IMR-90 (cell line): Measurements from ENCODE around the gene YTHDF2. TPM values are rescaled to one million over a fixed set of nuclear protein-coding genes. Genes with fewer than 3 reads are reported as not detected.

ENCODE experiments used
- ATAC-seq: fragments of 200-7000 bp; cut with Tn5 transposase; 2 replicates; pipeline ENCODE4 v1.9.1; 2020; ENCODE audit warnings: low read depth, mild to moderate bottlenecking, moderate library complexity
- BruUV-seq: library from RNA; stranded (reverse); fragments of 400-500 nt; replicated peaks from 2 replicates; lab custom pipeline; 2021; lab: Mats Ljungman, UMichigan
- CTCF ChIA-PET: fragments of 300-600 bp; formaldehyde crosslinking; extraction: SDS; loops from one replicate; lab custom pipeline; 2021; ENCODE audit warnings: antibody characterized with exemption; lab: Yijun Ruan, JAX
- POLR2A ChIA-PET: fragments of 300-600 bp; sonication (Branson Sonifier 250); formaldehyde crosslinking; loops from one replicate; lab custom pipeline; 2022; ENCODE audit warnings: antibody characterized with exemption; ENCODE audit not compliant: unreplicated experiment; lab: Charles Lee
- DNase-seq: peaks from one replicate; pipeline ENCODE4 v3.0.0; 2013
- H2AFZ ChIP-seq: replicated peaks from 2 replicates; pipeline ENCODE3; 2013; ENCODE audit warnings: low read length, mild to moderate bottlenecking; ENCODE audit not compliant: poor library complexity
- H2AK5ac ChIP-seq: 2 replicates; pipeline ENCODE4 v1.6.1; 2013; ENCODE audit warnings: low read depth, low read length, inconsistent platforms
- H2AK9ac ChIP-seq: replicated peaks from 2 replicates; pipeline ENCODE3; 2013; ENCODE audit warnings: mild to moderate bottlenecking, low read depth, low read length, moderate library complexity; ENCODE audit not compliant: poor library complexity
- H2BK120ac ChIP-seq: 2 replicates; pipeline ENCODE4 v1.6.1; 2013; ENCODE audit warnings: low read depth, low read length, inconsistent platforms
- H2BK15ac ChIP-seq: 3 replicates; pipeline ENCODE4 v1.6.1; 2013; ENCODE audit warnings: low read depth, low read length, inconsistent platforms
- H2BK20ac ChIP-seq: 2 replicates; pipeline ENCODE4 v1.6.1; 2013; ENCODE audit warnings: low read depth, mild to moderate bottlenecking, inconsistent platforms, low read length, moderate library complexity
- H2BK5ac ChIP-seq: 2 replicates; pipeline ENCODE4 v1.6.1; 2013; ENCODE audit warnings: mild to moderate bottlenecking, low read depth, low read length, inconsistent platforms; ENCODE audit not compliant: poor library complexity, severe bottlenecking
- H3K14ac ChIP-seq: replicated peaks from 2 replicates; pipeline ENCODE4 v1.6.1; 2013; ENCODE audit warnings: low read depth, low read length, inconsistent platforms
- H3K18ac ChIP-seq: 2 replicates; pipeline ENCODE4 v1.6.1; 2013; ENCODE audit warnings: low read depth, low read length, control low read depth
- H3K23ac ChIP-seq: 2 replicates; pipeline ENCODE4 v1.6.1; 2013; ENCODE audit warnings: low read depth, low read length, inconsistent platforms
- H3K27ac ChIP-seq: 2 replicates; pipeline ENCODE4 v1.5.1; 2013; ENCODE audit warnings: mild to moderate bottlenecking, control low read depth, low read length; ENCODE audit not compliant: insufficient read depth
- H3K27me3 ChIP-seq: 2 replicates; pipeline ENCODE4 v1.6.1; 2013; ENCODE audit warnings: low read length; ENCODE audit not compliant: control insufficient read depth, insufficient read depth
- H3K36me3 ChIP-seq: 2 replicates; pipeline ENCODE4 v1.6.1; 2013; ENCODE audit warnings: low read length, mixed read lengths; ENCODE audit not compliant: control insufficient read depth, insufficient read depth
- H3K4ac ChIP-seq: 2 replicates; pipeline ENCODE4 v1.6.1; 2013; ENCODE audit warnings: low read depth, low read length, inconsistent platforms
- H3K4me1 ChIP-seq: 2 replicates; pipeline ENCODE4 v1.6.1; 2013; ENCODE audit warnings: low read length, mixed read lengths; ENCODE audit not compliant: control insufficient read depth, insufficient read depth
- H3K4me2 ChIP-seq: 2 replicates; pipeline ENCODE4 v1.6.1; 2013; ENCODE audit warnings: low read depth, mild to moderate bottlenecking, control low read depth, low read length, moderate library complexity
- H3K4me3 ChIP-seq: 2 replicates; pipeline ENCODE4 v1.5.1; 2013; ENCODE audit warnings: low read depth, mild to moderate bottlenecking, control low read depth, low read length, moderate library complexity; ENCODE audit not compliant: insufficient read depth
- H3K56ac ChIP-seq: 2 replicates; pipeline ENCODE4 v1.6.1; 2013; ENCODE audit warnings: low read length, inconsistent platforms; ENCODE audit not compliant: insufficient read depth; ENCODE audit errors: extremely low read depth
- H3K79me1 ChIP-seq, 2 experiments: 2 replicates each; pipeline ENCODE4 v1.6.1; 2013; ENCODE audit warnings: low read length in 2 of 2, inconsistent platforms in 1 of 2, low read depth in 1 of 2
- H3K9ac ChIP-seq: 2 replicates; pipeline ENCODE4 v1.6.1; 2013; ENCODE audit warnings: low read depth, low read length, control low read depth
- H3K9me1 ChIP-seq: 2 replicates; pipeline ENCODE4 v1.6.1; 2013; ENCODE audit warnings: low read length, inconsistent platforms; ENCODE audit not compliant: insufficient read depth
- H3K9me3 ChIP-seq: 2 replicates; pipeline ENCODE4 v1.6.1; 2013; ENCODE audit warnings: low read length; ENCODE audit not compliant: control insufficient read depth, insufficient read depth
- H4K20me1 ChIP-seq: 2 replicates; pipeline ENCODE4 v1.6.1; 2013; ENCODE audit warnings: low read length, inconsistent platforms; ENCODE audit not compliant: insufficient read depth
- H4K5ac ChIP-seq: 2 replicates; pipeline ENCODE4 v1.6.1; 2013; ENCODE audit warnings: mild to moderate bottlenecking, low read depth, low read length, control low read depth
- H4K8ac ChIP-seq, 2 experiments: 2 replicates each; pipeline ENCODE4 v1.6.1; 2013; ENCODE audit warnings: low read depth in 2 of 2, low read length in 2 of 2, control low read depth in 1 of 2, inconsistent platforms in 1 of 2
- H4K91ac ChIP-seq: 2 replicates; pipeline ENCODE4 v1.6.1; 2013; ENCODE audit warnings: low read depth, low read length, inconsistent platforms; ENCODE audit not compliant: insufficient read depth
- CEBPB ChIP-seq: IDR thresholded peaks from 2 replicates; pipeline ENCODE4 v1.6.1; 2012; ENCODE audit warnings: low read depth, low read length, improper control_type of control experiment
- MAZ ChIP-seq: IDR thresholded peaks from 2 replicates; pipeline ENCODE4 v1.6.1; 2012; ENCODE audit warnings: low read depth, mild to moderate bottlenecking, low read length, improper control_type of control experiment, moderate library complexity, borderline replicate concordance
- WGBS, 2 experiments: methylation state at CpG; one replicate each; pipeline versions ENCODE4 v1.1.5 to v1.1.7; 2013; ENCODE audit warnings: missing lambda C conversion rate in 2 of 2; ENCODE audit not compliant: insufficient read length in 1 of 2; ENCODE audit errors: extremely low coverage in 2 of 2; 5-methylcytosine and 5-hydroxymethylcytosine counted together
- dilution Hi-C: fragments of 300-500 bp; cut with HindIII; formaldehyde crosslinking; loops from one replicate; pipeline ENCODE4 v1.14.3; 2018; ENCODE audit warnings: low sequenced_read_pairs; ENCODE audit not compliant: unreplicated experiment
- in situ Hi-C: fragments of 300-500 bp; cut with MboI; formaldehyde crosslinking; loops from 3 replicates; pipeline ENCODE4 v1.14.3; 2019; ENCODE audit warnings: low sequenced_read_pairs, inconsistent platforms, mixed read lengths
- intact Hi-C: fragments of 100-400 bp; cut with micrococcal nuclease; formaldehyde crosslinking; loops from 2 replicates; pipeline ENCODE4 v1.10.0; 2022
- polyA plus RNA-seq, 3 experiments: library from polyadenylated mRNA; depleted of rRNA; stranded (reverse); fragments of >200 nt; gene quantifications; 2 replicates each; pipeline ENCODE4 v1.2.3, GENCODE V29; 2012; ENCODE audit warnings: low replicate concordance in 1 of 3
- total RNA-seq: library from RNA; depleted of rRNA; stranded (reverse); fragments of >200 nt; gene quantifications from 2 replicates; pipeline ENCODE4 v1.2.3, GENCODE V29; 2012

The YTHDF2 gene
- total and polyA plus RNA-seq, 2 of the 4 experiments (the other 2 are of a cell fraction), result 50.0 to 94.3 TPM

DNA sequence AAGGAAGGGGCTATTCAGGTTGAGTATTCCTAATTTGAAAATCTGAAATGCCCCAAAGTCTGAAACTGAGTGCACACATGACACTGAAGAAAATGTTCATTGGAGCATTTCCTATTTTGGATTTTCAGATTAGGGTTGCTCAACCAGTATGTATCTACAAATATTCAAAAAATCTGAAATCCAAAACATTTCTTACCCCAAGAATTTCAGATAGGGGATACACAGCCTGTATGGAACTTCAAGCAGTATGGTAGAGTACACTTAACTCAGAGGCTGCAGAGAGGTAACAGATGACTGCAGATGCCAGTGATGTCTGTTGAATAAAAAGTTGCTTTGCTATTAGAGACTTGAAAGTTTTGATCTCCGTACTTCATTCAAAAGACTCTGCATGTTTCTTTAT is 19.0 kb downstream of the YTHDF2 start:
- in situ Hi-C loops (no loop called here), dilution Hi-C loops (no loop called here), intact Hi-C loops (loop anchor here (2.0 kb wide), 1 partner anchor 107 kb away; the partner anchor contains the start of gene RNU11)
- 0 out of 2 replicates have a peak overlapping the region, but pooled peaks have one; percentile 4 for H3K56ac ChIP-seq
- no CpG with 5 or more reads among the region's 1 CpG for WGBS, 2 experiments
- no TSS peak for BruUV-seq
- H2AK5ac ChIP-seq, result no peak overlapping the region
- peak overlapping the region; percentile 59 for H2BK5ac ChIP-seq
- H2AFZ ChIP-seq, result no peak overlapping the region
- CTCF ChIA-PET, result interaction anchor here (1.0 kb wide), 1 partner anchor 121 kb away, joined by 3 read pairs; no protein-coding TSS in a partner anchor
- POLR2A ChIA-PET, result interaction anchor here (0.5 kb wide), 1 partner anchor 19 kb away, joined by 8 read pairs; the partner anchor contains the start of gene YTHDF2
- H4K8ac ChIP-seq, result no peak overlapping the region
- H4K91ac ChIP-seq, result no peak overlapping the region
- no peaks in the 10 kb centered on the region for H3K27me3 ChIP-seq
- H3K23ac ChIP-seq, result no peak overlapping the region
- H2BK20ac ChIP-seq, result no peak overlapping the region
- peaks cover 9 to 63% of the 10 kb centered on the region in 2 experiments for H3K79me1 ChIP-seq
- peaks cover 22% of the 10 kb centered on the region for H3K4me1 ChIP-seq
- peaks cover 13% of the 10 kb centered on the region for H3K36me3 ChIP-seq
- H3K4me2 ChIP-seq, result peak overlapping the region; percentile 74
- no peak overlapping the region; the same call in 1 of the 2 replicates for H3K18ac ChIP-seq
- H2BK15ac ChIP-seq, result no peak overlapping the region
- H3K27ac ChIP-seq, result peak overlapping the region; percentile 51; the same call in 1 of the 2 replicates
- peaks cover 97% of the 10 kb centered on the region for H4K20me1 ChIP-seq
- TF ChIP-seq CEBPB (peak; percentile 18; the same call in 1 of the 2 replicates), MAZ (no peak)
- H3K9me1 ChIP-seq, result peaks cover 5% of the 10 kb centered on the region
- H2BK120ac ChIP-seq, result peak overlapping the region; percentile 69; the same call in 1 of the 2 replicates
- peak; percentile 31 for DNase-seq
- H2AK9ac ChIP-seq, result no peak overlapping the region
- H3K14ac ChIP-seq, result no peak overlapping the region
- H3K4ac ChIP-seq, result peak overlapping the region; percentile 45; the same call in 1 of the 2 replicates
- H3K9me3 ChIP-seq, result no peaks in the 10 kb centered on the region
- peak; percentile 78 for ATAC-seq
- no peak overlapping the region for H3K4me3 ChIP-seq
- H4K5ac ChIP-seq, result no peak overlapping the region
- no peak overlapping the region for H3K9ac ChIP-seq
